Raji (cell line): ENCODE results near the gene DLGAP1.

Experiments used
- POLR2A ChIP-seq: IDR thresholded peaks from 2 replicates; pipeline ENCODE4 v1.6.1; 2011; ENCODE audit warnings: low read depth, low read length, control low read depth; ENCODE audit not compliant: insufficient read depth

The DLGAP1 gene

DNA sequence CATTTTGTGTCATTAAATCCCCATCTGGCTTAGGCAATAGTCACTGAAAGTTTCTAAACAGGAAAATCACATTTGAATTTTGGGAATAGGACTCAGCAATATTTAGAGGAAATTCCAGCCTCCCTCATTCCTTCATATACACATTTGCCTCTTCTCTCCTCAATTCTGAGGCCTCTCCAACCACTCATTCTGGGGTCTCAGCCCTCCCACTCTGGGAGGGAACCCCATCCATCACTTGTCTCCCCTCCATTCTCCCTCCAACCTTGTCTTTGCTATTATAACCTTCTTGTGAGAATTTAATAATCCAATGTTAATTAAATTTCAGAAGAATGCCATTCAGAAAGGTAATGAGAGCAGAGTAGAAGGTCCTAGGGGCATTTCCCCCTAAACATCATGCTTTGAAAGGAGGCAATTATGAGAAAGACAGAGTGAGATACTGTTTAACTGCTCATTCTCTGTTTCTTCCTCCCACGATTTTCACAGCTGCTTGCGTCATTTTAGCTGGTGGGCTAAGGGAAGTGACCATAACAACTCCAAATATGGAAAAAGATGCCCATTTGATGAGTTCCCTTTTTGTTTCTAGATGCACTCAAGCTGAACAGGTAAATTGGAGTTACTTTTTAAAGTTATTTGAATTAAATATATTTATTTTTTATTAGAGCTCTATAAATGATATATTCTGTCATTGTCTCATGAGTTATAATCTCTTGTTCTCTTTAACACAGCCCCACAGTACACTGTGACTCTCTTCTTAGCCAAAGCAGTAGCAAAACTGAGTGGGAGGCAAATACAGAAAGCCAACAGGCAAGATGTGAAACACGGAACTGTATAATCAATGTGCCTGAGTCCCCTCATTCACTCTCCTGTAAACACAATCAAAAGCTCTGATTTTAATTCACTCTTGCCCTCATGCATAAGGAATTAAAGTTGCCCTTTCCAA lies 135.1 kb downstream of the DLGAP1 start:
- no peak for TF ChIP-seq POLR2A

DNA sequence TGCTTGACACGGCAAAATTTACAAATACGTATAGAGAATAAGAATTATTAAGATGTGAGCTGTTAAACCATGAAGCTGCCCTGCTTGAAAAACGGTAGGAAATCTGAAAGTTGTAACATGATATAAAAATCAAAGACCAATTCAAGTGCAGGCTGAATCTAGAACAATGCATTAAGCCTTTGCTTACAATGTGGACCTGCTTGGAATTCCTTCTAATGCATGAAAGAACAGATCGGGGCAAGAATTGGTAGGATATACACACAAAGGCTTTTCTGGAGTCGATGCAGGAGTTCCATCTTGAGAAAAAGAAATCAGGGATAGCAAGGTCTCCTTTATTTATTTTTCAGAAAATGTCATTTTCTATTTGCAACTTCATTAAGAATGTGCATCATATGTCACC lies 136.8 kb downstream of the DLGAP1 start:
- no peak for TF ChIP-seq POLR2A

- TF ChIP-seq POLR2A = no peak
Measured at GRCh38 chr18:4311136-4311535, 144.0 kb downstream of the DLGAP1 start.

GRCh38 chr18:4309227-4309626 lies 145.9 kb downstream of the DLGAP1 start:
- no peak for TF ChIP-seq POLR2A

DNA sequence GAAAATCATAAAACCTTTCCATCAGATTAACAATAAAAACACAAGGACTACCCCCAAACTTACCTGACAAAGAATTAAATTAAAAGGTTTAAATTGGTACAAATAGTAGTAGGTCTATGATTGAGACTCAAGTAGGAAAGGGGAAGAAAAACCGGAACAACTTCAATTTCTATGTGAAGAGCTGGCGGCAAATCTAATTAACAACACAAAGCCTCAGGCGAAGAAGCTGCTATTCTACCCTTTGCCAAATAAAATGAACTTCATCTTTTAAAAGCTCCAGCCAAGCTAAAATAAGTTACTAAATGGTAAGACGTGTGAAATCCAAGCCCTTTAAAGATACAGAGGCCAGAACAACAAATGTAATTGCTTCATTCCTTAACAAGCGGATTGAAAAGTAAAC lies 146.5 kb downstream of the DLGAP1 start:
- TF ChIP-seq POLR2A = no peak

DNA sequence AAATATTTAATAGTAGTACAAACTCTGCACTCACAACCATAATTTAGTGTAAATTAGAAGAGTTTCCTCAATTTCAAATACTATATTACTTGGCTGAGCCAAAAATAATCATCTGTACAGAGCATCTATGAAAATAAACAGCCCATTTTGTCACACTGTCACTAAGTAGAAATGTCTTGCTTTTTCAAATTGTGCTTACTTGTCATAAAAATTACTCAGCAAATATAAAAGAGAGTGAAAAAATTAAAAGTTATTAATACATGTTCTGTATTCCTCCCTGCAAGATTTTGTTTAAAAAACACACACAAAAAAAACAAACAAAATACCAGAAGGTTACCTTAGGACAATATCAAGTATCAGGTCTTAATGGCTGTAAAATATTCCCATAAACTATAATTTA lies 155.7 kb downstream of the DLGAP1 start:
- TF ChIP-seq POLR2A = no peak

- TF ChIP-seq POLR2A = no peak
Measured at GRCh38 chr18:4293337-4293736, 161.8 kb downstream of the DLGAP1 start.

DNA sequence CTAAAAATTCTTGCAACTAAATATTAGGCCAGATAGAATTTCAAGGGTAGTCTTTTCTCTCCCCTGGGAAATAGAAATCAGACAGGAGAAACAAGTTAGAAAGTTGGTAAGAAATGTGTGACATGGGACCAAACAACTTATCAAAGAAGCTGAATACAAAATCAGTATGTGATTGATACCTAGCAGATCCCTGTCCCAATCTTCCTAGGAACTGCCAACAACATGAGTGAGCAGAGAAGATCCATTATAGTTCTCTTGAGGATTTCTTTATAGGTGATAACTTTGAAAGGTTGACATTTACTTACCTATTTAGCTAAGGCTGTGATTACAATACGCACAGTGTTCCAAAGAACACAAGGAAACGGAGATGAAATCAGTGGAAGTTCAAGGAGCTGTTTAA lies 162.4 kb downstream of the DLGAP1 start:
- TF ChIP-seq POLR2A = no peak

- TF ChIP-seq POLR2A = no peak
Measured at GRCh38 chr18:4286256-4286655, 168.9 kb downstream of the DLGAP1 start.

DNA sequence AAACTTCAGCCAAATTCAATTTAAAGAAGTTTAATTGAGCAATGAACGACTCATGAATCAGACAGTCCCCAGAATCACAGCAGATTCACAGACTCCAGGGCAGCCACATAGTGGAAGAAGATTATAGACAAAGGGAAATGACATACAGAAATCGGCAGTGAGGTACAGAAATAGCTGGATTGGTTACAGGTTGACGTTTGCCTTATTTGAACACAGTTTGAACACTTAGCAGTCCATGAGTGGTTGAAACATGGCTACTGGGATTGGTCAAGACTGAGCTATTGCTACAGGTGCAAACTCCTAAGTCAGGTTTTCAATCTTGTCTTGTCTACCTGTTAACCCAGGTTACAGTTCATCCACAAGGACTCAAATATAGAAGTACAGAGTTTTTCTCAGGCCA lies 169.6 kb downstream of the DLGAP1 start:
- no peak for TF ChIP-seq POLR2A

GRCh38 chr18:4284528-4284927 lies 170.6 kb downstream of the DLGAP1 start:
- no peak for TF ChIP-seq POLR2A

GRCh38 chr18:4283746-4284291 lies 171.3 kb downstream of the DLGAP1 start:
- TF ChIP-seq POLR2A = no peak

DNA sequence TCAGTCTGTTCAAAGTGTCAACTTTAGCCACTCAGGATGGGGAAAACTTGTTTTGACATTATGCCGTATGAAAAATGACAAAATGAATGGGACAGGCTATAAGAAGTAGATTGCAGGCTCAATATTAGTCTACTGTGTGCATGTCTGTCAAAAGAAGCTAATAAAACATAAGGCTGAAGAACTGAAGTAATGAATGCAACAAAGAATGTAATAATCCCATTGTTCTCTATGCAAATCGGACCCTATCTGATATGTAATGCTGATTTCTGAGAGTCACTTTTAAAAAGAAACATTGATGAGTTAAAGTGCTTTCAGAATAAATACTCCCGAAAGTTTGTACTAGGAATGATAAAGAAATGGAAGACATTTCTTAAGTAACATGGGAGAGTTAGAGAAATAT lies 172.2 kb downstream of the DLGAP1 start:
- no peak for TF ChIP-seq POLR2A

GRCh38 chr18:4276953-4277585 lies 178.0 kb downstream of the DLGAP1 start:
- TF ChIP-seq POLR2A = no peak

DNA sequence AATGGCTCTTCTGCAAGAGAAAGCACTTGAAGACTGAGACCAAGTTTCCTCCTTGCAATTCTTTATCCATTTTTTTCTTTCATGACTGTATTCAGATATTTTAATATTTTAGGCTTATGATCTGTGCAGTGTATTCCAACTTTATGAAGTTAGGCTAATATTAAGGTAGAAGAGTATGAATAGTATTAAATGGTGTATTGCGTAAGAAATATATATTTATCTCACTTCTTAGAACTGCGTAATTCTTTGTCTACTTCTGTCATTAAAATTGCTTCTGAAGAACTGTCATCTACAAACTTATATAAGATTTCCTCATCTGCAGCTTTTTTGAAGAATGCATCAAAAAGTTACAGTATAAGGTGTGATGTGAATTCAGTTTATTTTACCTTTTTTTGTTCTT lies 183.2 kb downstream of the DLGAP1 start:
- no peak for TF ChIP-seq POLR2A

DNA sequence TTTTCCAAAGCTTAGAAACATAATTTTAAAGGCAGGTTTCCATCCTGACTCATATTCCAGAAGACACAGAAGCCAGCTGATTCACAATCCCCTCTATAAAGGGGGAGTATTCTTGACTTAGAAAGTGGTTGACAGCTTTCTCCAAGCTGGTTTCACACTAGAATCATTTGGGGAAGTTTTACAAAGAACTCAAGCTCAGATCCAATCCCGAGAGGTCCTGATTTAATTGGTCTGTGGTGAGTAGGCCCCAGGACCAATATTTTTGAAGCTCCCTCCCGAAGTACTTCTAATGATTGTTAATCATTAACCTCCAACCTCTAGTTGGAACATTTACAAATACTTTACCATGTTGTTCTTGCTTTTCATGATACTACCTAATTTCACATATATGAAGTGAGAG lies 184.1 kb downstream of the DLGAP1 start:
- no peak for TF ChIP-seq POLR2A
